Glutamatergic neuron (in vitro differentiated cells): Measurements from ENCODE around the gene CCDC32. TPM values are rescaled to one million over a fixed set of nuclear protein-coding genes. Genes with fewer than 3 reads are reported as not detected.
A peak's percentile ranks its signal among the peaks of the same experiment; 100 is the strongest.

Experiments used
- DNase-seq: peaks from one replicate; pipeline ENCODE4 v3.0.0; 2022
- H3K27ac Mint-ChIP-seq: one replicate; pipeline ENCODE4 v1.8.0; 2020; ENCODE audit warnings: mild to moderate bottlenecking, mixed read lengths, inconsistent platforms; ENCODE audit not compliant: unreplicated experiment
- H3K27me3 Mint-ChIP-seq: one replicate; pipeline ENCODE4 v1.8.0; 2020; ENCODE audit warnings: mild to moderate bottlenecking, moderate library complexity, mixed read lengths, inconsistent platforms; ENCODE audit not compliant: unreplicated experiment
- H3K36me3 Mint-ChIP-seq: one replicate; pipeline ENCODE4 v1.8.0; 2020; ENCODE audit warnings: mild to moderate bottlenecking, mixed read lengths, inconsistent platforms; ENCODE audit not compliant: unreplicated experiment
- H3K4me1 Mint-ChIP-seq: one replicate; pipeline ENCODE4 v1.8.0; 2020; ENCODE audit warnings: mild to moderate bottlenecking, low read depth, mixed read lengths, inconsistent platforms; ENCODE audit not compliant: unreplicated experiment
- H3K4me3 Mint-ChIP-seq: one replicate; pipeline ENCODE4 v1.8.0; 2020; ENCODE audit warnings: mild to moderate bottlenecking, mixed read lengths, inconsistent platforms; ENCODE audit not compliant: unreplicated experiment
- H3K9me3 Mint-ChIP-seq: one replicate; pipeline ENCODE4 v1.8.0; 2020; ENCODE audit warnings: mild to moderate bottlenecking, moderate library complexity, mixed read lengths, inconsistent platforms; ENCODE audit not compliant: unreplicated experiment
- total RNA-seq: library from RNA; stranded (reverse); fragmentation: NEBNext Ultra II Directional; extraction: Animal tissue kit (Norgen Biotek cat#: 25700); gene quantifications from one replicate; pipeline ENCODE4 v1.2.1, GENCODE V29; 2021; ENCODE audit not compliant: unreplicated experiment
- TF ChIP-seq, protein P1 (sequence below): fragments of 200-600 bp; sonication (generic); IDR thresholded peaks from one replicate; pipeline ENCODE4 v1.5.0; 2021; ENCODE audit not compliant: partially characterized antibody, unreplicated experiment

Gene CCDC32
- total RNA-seq, 1 donor from 2014 or later, result 21.4 TPM

DNA sequence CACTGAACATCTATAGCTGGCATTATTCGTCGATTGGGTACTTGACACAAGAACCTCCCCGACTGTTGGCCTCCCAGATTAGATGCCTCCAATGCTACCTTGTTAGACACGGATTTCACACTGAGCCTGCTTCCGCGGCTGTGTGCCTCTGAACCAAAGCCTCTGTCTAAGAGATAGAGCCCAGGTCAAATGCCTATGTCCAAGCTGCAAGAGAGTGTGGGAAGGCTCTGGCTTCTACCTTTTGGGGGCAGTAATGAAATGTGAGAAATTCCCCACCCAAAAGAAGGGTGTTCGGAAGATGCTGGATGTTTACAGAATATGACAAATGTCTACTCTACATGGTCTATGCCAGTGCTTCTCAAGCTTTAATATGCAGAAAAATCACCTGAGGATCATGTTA lies 2.3 kb upstream of the CCDC32 start:
- TF ChIP-seq, protein P1, sequence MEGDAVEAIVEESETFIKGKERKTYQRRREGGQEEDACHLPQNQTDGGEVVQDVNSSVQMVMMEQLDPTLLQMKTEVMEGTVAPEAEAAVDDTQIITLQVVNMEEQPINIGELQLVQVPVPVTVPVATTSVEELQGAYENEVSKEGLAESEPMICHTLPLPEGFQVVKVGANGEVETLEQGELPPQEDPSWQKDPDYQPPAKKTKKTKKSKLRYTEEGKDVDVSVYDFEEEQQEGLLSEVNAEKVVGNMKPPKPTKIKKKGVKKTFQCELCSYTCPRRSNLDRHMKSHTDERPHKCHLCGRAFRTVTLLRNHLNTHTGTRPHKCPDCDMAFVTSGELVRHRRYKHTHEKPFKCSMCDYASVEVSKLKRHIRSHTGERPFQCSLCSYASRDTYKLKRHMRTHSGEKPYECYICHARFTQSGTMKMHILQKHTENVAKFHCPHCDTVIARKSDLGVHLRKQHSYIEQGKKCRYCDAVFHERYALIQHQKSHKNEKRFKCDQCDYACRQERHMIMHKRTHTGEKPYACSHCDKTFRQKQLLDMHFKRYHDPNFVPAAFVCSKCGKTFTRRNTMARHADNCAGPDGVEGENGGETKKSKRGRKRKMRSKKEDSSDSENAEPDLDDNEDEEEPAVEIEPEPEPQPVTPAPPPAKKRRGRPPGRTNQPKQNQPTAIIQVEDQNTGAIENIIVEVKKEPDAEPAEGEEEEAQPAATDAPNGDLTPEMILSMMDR, result no peak
- Mint-ChIP-seq H3K36me3 (no peaks in the 10 kb centered on the region), H3K27me3 (peaks cover 3% of the 10 kb centered on the region), H3K4me3 (no peak overlapping the region), H3K4me1 (peaks cover 12% of the 10 kb centered on the region), H3K9me3 (peaks cover 5% of the 10 kb centered on the region), H3K27ac (no peak overlapping the region)
- no peak for DNase-seq

DNA sequence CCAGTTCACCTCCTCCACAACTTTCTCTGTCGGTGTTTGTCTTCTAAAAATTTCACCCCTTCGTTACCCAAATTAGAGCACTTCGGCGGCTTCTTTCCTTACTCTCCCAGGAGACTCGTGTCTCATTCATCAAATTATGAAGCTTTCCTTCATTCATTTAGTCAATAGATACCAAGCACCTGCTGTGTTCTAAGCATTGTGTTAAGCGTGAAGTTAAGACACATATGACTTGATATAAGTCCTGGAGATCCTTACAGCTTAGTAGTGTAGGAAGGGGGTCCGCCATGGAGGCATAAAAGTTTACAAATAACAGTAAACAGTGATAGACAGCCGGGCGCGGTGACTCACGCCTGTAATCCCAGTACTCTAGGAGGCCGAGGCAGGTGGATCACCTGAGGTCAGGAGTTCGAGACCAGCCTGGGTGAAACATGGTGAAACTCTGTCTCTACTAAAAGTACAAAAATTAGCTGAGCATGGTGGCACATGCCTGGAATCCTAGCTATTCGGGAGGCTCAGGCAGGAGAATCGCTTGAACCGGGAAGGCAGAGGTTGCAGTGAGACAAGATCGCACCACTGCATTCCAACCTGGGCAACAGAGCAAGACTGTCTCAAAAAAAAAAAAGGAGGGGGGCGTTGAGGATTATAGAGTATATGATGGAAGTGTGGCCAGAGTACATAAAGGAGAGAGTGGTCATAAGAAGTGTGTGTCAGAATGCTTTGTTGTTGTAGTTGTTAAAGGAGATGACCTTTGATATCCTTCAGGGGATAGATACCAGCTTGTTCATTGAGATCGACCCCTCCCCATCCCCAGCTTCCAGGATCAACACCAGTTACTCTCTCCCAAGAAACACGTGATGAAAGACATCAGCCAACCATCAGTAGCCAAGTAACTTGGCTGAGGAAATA lies 744 bp upstream of the CCDC32 start:
- TF ChIP-seq, protein P1, result no peak
- Mint-ChIP-seq H3K4me3 (peak overlapping the region; percentile 91), H3K4me1 (peaks cover 11% of the 10 kb centered on the region), H3K9me3 (peaks cover 5% of the 10 kb centered on the region), H3K27me3 (peaks cover 3% of the 10 kb centered on the region), H3K36me3 (no peaks in the 10 kb centered on the region), H3K27ac (peak overlapping the region; percentile 95)
- no peak for DNase-seq

DNA sequence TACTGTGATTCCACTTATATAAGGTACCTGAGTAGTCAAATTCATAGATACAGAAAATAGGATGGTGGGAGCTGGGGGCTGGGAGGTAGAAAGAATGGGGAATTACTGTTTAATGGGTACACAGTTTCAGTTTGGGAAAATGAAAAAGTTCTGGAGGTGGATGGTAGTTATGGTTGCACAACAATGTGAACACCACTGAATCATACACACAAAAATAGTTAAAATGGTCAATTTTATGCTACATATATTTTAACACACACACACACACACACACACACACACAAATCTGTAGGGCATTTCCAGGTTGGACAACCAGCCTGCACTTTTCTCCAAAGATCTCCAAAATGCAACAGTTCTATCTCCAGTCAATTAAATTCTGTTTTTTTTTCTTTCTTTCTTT lies 1.4 kb downstream of the CCDC32 start:
- no peak for DNase-seq
- peak overlapping the region; percentile 68 for H3K4me3 Mint-ChIP-seq
- TF ChIP-seq, protein P1, result no peak
- no peak overlapping the region for H3K27ac Mint-ChIP-seq
- peaks cover 5% of the 10 kb centered on the region for H3K9me3 Mint-ChIP-seq
- peaks cover 9% of the 10 kb centered on the region for H3K4me1 Mint-ChIP-seq
- no peaks in the 10 kb centered on the region for H3K36me3 Mint-ChIP-seq
- H3K27me3 Mint-ChIP-seq, result peaks cover 3% of the 10 kb centered on the region

DNA sequence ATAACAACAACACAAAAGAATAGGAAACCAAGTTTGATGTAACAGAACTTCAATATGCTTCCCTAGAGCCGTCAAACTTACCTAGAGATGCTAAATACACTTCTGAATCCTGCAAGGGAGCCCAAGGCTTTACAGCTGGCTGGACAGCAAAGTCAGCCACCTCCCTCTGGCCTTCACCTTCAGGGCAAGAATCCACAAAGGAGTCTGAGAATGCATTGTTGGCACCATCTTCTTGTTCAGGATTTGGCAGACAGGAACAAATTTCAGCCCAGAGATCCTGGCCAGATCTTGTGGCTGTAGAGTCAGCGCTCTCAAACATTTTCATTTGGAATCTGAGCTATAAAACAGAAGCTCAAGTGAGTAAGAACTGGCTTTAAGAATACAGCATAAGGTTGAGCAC lies 2.2 kb downstream of the CCDC32 start:
- peaks cover 9% of the 10 kb centered on the region for H3K4me1 Mint-ChIP-seq
- DNase-seq, result no peak
- H3K4me3 Mint-ChIP-seq, result no peak overlapping the region
- TF ChIP-seq, protein P1, result no peak
- H3K36me3 Mint-ChIP-seq, result no peaks in the 10 kb centered on the region
- peaks cover 3% of the 10 kb centered on the region for H3K27me3 Mint-ChIP-seq
- H3K27ac Mint-ChIP-seq, result no peak overlapping the region
- H3K9me3 Mint-ChIP-seq, result peaks cover 5% of the 10 kb centered on the region
